Endothelial cell (in vitro differentiated cells): ENCODE results near the gene CCNY. TPM values are rescaled to one million over a fixed set of nuclear protein-coding genes. Genes with fewer than 3 reads are reported as not detected.
A peak's percentile ranks its signal among the peaks of the same experiment; 100 is the strongest.

Experiments
- DNase-seq: peaks from one replicate; pipeline ENCODE4 v3.0.0; 2021; ENCODE audit warnings: low spot score
- H3K27ac Mint-ChIP-seq: one replicate; pipeline ENCODE4 v1.8.0; 2021; ENCODE audit warnings: mixed read lengths, inconsistent platforms; ENCODE audit not compliant: unreplicated experiment
- H3K27me3 Mint-ChIP-seq: one replicate; pipeline ENCODE4 v1.8.0; 2021; ENCODE audit warnings: mild to moderate bottlenecking, moderate library complexity, mixed read lengths, inconsistent platforms; ENCODE audit not compliant: unreplicated experiment
- H3K36me3 Mint-ChIP-seq: one replicate; pipeline ENCODE4 v1.8.0; 2021; ENCODE audit warnings: mild to moderate bottlenecking, low read depth, mixed read lengths, inconsistent platforms; ENCODE audit not compliant: unreplicated experiment
- H3K4me1 Mint-ChIP-seq: one replicate; pipeline ENCODE4 v1.8.0; 2021; ENCODE audit warnings: mild to moderate bottlenecking, mixed read lengths, inconsistent platforms; ENCODE audit not compliant: unreplicated experiment
- H3K4me3 Mint-ChIP-seq: one replicate; pipeline ENCODE4 v1.8.0; 2021; ENCODE audit warnings: mild to moderate bottlenecking, mixed read lengths, inconsistent platforms; ENCODE audit not compliant: unreplicated experiment
- H3K9me3 Mint-ChIP-seq: one replicate; pipeline ENCODE4 v1.8.0; 2021; ENCODE audit warnings: mixed read lengths, inconsistent platforms; ENCODE audit not compliant: unreplicated experiment
- total RNA-seq: library from RNA; stranded (reverse); fragmentation: NEBNext Ultra II Directional; extraction: Animal tissue kit (Norgen Biotek cat#: 25700); gene quantifications from one replicate; pipeline ENCODE4 v1.2.1, GENCODE V29; 2021; ENCODE audit not compliant: unreplicated experiment
- TF ChIP-seq, protein P1 (sequence below): fragments of 200-600 bp; sonication (generic); IDR thresholded peaks from one replicate; pipeline ENCODE4 v1.5.0; 2021; ENCODE audit warnings: antibody characterized with exemption; ENCODE audit not compliant: unreplicated experiment

CCNY gene
- total RNA-seq, 1 donor from 2014 or later = 169 TPM

DNA sequence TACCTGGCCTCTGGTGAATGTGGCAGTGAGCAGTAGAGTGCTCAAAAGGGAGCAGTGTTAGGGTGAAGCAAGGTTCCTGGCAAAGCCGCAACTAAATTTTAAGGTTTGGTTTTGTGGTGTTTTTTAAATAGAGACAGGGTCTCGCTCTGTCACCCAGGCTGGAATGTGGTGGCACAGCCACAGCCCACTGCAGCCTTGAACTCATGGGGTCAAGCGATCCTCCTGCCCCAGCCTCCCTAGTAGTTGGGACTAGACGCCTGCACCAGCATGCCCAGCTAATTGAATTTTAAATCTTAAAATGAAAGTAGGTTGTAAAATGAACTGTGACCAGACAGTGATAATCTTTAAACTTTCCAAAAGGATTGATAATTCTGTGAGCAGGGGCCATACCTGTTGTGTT lies 130.4 kb downstream of the CCNY start:
- TF ChIP-seq, protein P1, sequence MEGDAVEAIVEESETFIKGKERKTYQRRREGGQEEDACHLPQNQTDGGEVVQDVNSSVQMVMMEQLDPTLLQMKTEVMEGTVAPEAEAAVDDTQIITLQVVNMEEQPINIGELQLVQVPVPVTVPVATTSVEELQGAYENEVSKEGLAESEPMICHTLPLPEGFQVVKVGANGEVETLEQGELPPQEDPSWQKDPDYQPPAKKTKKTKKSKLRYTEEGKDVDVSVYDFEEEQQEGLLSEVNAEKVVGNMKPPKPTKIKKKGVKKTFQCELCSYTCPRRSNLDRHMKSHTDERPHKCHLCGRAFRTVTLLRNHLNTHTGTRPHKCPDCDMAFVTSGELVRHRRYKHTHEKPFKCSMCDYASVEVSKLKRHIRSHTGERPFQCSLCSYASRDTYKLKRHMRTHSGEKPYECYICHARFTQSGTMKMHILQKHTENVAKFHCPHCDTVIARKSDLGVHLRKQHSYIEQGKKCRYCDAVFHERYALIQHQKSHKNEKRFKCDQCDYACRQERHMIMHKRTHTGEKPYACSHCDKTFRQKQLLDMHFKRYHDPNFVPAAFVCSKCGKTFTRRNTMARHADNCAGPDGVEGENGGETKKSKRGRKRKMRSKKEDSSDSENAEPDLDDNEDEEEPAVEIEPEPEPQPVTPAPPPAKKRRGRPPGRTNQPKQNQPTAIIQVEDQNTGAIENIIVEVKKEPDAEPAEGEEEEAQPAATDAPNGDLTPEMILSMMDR = no peak
- Mint-ChIP-seq H3K9me3 (no peaks in the 10 kb centered on the region), H3K27ac (no peak overlapping the region), H3K4me3 (no peak overlapping the region), H3K4me1 (peaks cover 46% of the 10 kb centered on the region), H3K27me3 (peaks cover 9% of the 10 kb centered on the region), H3K36me3 (peaks cover 6% of the 10 kb centered on the region)
- no peak for DNase-seq

DNA sequence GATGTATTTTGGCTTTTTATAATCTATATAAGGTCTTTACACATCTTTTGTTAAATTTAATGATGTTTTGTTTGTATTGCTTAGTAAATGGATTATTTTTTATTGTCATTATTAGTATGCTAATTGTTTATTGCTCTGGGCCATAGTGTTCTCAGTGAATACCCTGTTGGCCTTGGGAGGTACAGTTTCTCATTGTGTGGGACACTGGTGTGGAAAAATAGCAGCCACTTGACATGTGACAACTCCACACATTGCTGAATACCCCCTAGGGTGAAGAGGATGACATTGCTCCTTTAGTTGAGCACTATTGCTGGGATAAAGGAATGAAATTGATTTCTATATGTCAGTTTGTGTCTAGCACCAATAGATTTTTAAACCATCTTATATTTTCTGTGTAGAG lies 130.9 kb downstream of the CCNY start:
- H3K27ac Mint-ChIP-seq = no peak overlapping the region
- peaks cover 43% of the 10 kb centered on the region for H3K4me1 Mint-ChIP-seq
- H3K36me3 Mint-ChIP-seq = peaks cover 6% of the 10 kb centered on the region
- no peak overlapping the region for H3K4me3 Mint-ChIP-seq
- no peaks in the 10 kb centered on the region for H3K9me3 Mint-ChIP-seq
- peaks cover 9% of the 10 kb centered on the region for H3K27me3 Mint-ChIP-seq
- TF ChIP-seq, protein P1 = no peak
- DNase-seq = no peak

DNA sequence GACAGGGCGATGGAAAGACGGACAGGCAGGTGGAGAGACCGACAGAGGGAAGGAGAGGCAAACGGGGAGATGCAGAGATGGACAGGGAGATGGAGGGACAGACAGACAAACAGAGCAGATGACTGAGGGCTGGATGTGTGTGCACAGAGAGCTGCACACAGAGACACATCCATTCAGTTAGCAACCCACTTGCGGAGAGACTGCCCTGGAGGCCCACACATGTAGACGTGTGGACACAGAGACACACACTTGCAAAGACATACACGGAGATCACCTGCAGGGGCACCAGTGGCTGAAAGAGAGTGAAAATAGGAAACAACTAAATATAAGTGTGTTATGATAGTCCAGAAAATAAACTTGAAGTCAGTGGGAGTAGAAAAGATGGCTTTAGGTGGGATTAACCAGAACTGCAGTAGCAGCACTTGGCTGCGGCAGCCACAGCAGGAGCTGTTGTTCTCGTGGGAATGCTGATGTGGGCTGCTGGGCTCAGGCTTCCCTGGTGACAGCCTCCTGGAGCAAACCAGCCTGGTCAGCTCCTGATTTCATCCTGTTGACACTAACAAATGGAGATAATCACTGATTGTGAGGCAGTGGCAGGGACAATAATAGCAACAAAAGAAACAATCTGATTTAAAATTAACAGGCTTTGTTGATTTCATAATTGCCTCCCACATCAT lies 134.1 kb downstream of the CCNY start:
- Mint-ChIP-seq H3K36me3 (peaks cover 12% of the 10 kb centered on the region), H3K9me3 (no peaks in the 10 kb centered on the region), H3K4me3 (peak overlapping the region; percentile 48), H3K27me3 (peaks cover 10% of the 10 kb centered on the region), H3K4me1 (peaks cover 48% of the 10 kb centered on the region), H3K27ac (peak overlapping the region; percentile 76)
- peak; percentile 33 for DNase-seq
- TF ChIP-seq, protein P1 = no peak

DNA sequence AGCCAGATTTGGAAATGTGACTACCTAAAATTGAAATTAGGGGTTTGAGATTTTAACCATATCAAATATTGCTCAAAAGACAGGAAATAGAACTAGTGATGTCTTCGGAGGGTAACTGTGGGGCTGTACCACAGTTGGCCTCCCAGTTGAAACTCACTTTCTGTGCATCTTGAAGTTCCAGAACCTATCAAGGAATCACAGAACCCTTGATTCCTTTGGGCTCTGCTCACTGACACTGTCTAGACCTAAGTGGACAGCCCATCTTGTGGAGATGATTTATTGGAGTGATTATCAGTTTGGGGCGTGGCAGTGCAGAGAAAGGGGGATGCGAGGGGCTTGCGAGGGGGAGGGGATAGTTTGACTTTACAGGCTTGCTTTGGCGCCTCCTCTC lies 134.6 kb downstream of the CCNY start:
- H3K4me3 Mint-ChIP-seq = no peak overlapping the region
- peaks cover 12% of the 10 kb centered on the region for H3K36me3 Mint-ChIP-seq
- H3K27ac Mint-ChIP-seq = no peak overlapping the region
- peaks cover 10% of the 10 kb centered on the region for H3K27me3 Mint-ChIP-seq
- H3K9me3 Mint-ChIP-seq = no peaks in the 10 kb centered on the region
- no peak for DNase-seq
- H3K4me1 Mint-ChIP-seq = peaks cover 48% of the 10 kb centered on the region
- TF ChIP-seq, protein P1 = no peak

DNA sequence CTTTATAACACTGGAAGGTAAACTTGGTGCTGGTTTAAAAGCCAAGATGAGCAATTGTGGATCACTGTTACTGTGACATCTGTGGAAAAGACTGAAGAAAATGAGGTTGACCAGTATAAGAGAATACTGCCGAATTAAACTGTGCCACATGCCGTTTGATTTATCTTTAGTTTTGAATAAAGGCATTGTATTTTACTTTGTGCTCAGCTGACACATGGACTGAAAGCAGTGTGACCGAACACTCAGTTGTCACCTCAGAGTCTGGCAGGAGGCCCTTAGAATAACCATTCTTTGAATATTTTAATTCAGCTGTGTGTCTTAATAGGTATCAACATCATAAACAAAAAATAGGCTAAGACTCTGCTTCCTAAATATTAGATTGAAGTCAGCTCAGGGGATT lies 135.1 kb downstream of the CCNY start:
- H3K4me1 Mint-ChIP-seq = peaks cover 48% of the 10 kb centered on the region

More for the DNA sequence above, 135.1 kb downstream of the CCNY start:
- Mint-ChIP-seq H3K9me3 (no peaks in the 10 kb centered on the region), H3K27ac (no peak overlapping the region), H3K4me3 (no peak overlapping the region), H3K27me3 (peaks cover 10% of the 10 kb centered on the region), H3K36me3 (peaks cover 12% of the 10 kb centered on the region)
- TF ChIP-seq, protein P1 = no peak
- DNase-seq = no peak
